ENCODE data around the gene PROX1.
"Not testable (repeated sequence)": the region's sequence is repeated elsewhere in the genome, so short reads cannot be mapped to it uniquely, and the experiment has no call there.

The PROX1 gene

GRCh38 chr1:214067397-214067796 lies 79.6 kb downstream of the PROX1 start:
- DNase-seq (ENCODE audit: low read depth in 2 of 3, low spot score in 2 of 3): no peak

GRCh38 chr1:214067853-214068703 lies 80.3 kb downstream of the PROX1 start:
- DNase-seq (ENCODE audit: low read depth in 2 of 3, low spot score in 2 of 3): no peak

- DNase-seq (ENCODE audit: low read depth in 2 of 3, low spot score in 2 of 3): no peak
Measured at GRCh38 chr1:214068979-214069378, 81.2 kb downstream of the PROX1 start.

DNA sequence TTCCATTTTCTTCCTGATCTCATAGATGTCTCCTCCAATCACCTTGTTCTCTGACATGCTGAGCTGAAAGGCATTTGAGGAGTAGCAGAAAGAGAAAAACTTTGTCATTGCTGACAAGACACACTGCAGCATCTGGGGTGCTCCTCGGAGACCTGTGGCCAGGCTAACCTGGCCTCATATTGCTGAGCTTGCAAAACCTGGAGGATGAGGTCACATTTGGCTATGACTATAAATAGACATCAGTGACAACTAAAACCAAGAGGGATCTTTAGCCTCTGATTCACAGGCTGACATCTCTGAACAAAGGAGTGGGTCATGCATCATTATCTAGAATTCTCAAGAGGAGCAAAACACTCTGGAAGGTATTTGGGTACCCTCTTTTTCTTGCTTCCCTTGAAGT lies 83.7 kb downstream of the PROX1 start:
- DNase-seq (ENCODE audit: low read depth in 2 of 3, low spot score in 2 of 3): no peak

GRCh38 chr1:214072426-214073157 lies 84.8 kb downstream of the PROX1 start:
- DNase-seq (ENCODE audit: low read depth in 2 of 3, low spot score in 2 of 3): no peak

DNA sequence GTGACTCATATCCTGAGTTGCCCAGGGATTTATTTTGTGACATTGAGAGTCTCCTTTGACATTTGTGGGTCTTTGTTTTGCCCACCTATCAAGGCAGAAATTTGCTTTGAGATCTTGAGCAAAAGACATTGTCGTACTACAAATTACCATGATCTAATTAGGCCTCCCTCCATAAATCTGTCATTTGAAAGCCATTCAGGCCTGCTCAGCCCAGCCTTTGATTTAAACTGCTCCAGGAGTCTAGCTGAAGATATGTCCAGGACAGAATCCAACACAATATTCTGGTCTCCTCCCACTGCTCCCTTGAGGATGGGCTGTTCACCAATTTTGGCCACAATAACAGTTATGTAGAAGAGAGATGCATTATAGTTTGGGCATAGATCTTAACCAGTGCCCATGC lies 86.7 kb downstream of the PROX1 start:
- no peak for DNase-seq (ENCODE audit: low read depth in 2 of 3, low spot score in 2 of 3)

DNA sequence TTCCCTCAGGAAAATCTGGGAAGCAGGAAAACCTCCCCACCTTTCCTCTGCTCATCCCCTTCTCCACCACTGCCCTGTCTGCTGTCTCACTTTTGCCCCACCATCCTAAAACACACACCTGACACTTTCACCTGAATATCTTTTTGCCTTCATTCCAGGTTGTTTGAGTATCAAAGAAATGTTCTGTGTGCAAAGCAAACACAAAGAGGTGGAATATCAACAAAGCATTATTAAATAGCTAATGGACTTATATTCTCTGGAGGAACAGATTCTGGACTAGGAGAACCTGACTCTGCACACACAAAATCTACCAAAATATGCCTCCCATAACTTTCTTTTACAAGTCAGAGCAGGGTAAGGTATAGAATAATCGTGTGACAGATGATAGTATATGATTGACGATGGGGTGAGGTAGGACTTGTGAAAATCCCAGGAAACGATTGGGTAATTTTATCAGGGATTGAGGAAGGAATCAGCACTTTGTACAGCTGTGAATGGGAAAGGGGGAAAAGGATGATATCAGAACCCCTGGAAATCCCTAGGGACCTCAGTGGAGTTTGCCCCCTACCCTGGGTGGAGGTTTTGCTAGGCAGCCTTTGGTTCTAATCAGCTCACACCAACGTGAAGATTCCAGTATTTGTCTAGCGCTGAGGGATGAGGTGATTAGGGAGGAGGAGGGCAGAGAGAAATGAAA lies 87.7 kb downstream of the PROX1 start:
- DNase-seq (ENCODE audit: low read depth in 2 of 3, low spot score in 2 of 3): no peak

GRCh38 chr1:214075999-214076707 lies 88.4 kb downstream of the PROX1 start:
- no peak for DNase-seq (ENCODE audit: low read depth in 2 of 3, low spot score in 2 of 3)

- DNase-seq (ENCODE audit: low read depth in 2 of 3, low spot score in 2 of 3): no peak
Measured at GRCh38 chr1:214076708-214077065, 88.9 kb downstream of the PROX1 start.

DNA sequence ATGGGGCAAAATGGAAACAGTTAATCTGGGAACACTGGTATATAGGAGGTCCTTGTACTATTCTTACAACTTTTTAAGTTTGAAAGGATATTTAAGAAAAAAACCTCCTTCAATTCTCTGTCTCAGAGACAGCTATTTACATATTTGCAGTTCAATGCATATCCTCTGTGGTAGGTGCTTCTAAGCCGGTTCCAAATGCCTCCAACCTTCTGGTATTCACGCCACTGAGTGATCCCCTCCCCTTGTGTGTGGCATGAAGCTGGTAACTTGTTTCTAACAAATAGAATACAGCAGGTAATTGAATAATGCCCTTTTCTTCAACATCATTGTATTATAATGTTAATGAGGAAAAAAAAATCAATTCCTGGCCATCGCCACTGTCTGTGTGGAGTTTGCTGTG lies 91.2 kb downstream of the PROX1 start:
- no peak for DNase-seq (ENCODE audit: low read depth in 2 of 3, low spot score in 2 of 3)

- DNase-seq (ENCODE audit: low read depth in 2 of 3, low spot score in 2 of 3): no peak
Measured at GRCh38 chr1:214085325-214085724, 97.6 kb downstream of the PROX1 start.

DNA sequence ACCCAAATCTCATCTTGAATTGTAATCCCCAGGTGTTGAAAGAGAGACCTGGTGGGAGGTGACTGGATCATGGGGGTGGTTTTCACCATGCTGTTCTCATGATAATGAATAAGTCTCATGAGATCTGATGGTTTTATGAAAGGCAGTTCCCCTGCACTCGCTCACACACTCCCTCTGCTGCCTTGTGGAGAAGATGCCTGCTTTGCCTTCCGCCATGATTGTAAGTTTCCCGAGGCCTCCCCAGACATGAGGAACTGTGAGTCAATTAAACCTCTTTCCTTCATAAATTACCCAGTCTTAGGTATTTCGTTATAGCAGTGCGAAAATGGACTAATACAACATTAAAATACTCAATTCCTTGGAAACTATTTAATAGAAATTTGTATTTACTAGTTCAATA lies 99.2 kb downstream of the PROX1 start:
- DNase-seq (ENCODE audit: low read depth in 2 of 3, low spot score in 2 of 3): no peak

GRCh38 chr1:214089003-214089402 lies 101.2 kb downstream of the PROX1 start:
- not testable (repeated sequence) for DNase-seq (ENCODE audit: low read depth in 2 of 3, low spot score in 2 of 3)

Measured in activated CD8-positive, alpha-beta memory T cell treated with anti-CD3 and anti-CD28 coated beads for 48 hours (primary cell).